Head of caudate nucleus (tissue), 42 donors: ENCODE results near the gene ANXA10.

ENCODE experiments used
- DNase-seq, 42 donors: peaks; one replicate each; pipeline versions ENCODE4 v3.0.0 to v3.0.0-alpha.2; 2020 to 2021; ENCODE audit warnings: mixed read lengths in 7 of 42
- intact Hi-C: fragments of 100-400 bp; cut with DNase I; formaldehyde crosslinking; loops from one replicate; pipeline ENCODE4 v1.15.0; 2022

ANXA10 gene

GRCh38 chr4:168092176-168092712 lies at the start of gene ANXA10:
ANXA10 (plus strand) TSS chr4:168092537; CDS start chr4:168092701, 164 bp downstream.
- DNase-seq: no peak
- intact Hi-C loops: no loop called here

GRCh38 chr4:168045354-168045753 lies 47.0 kb upstream of the ANXA10 start:
- DNase-seq: no peak
- intact Hi-C loops: no loop called here

- DNase-seq: no peak
- intact Hi-C loops: no loop called here
These were observed 42.3 kb upstream of the ANXA10 start for GRCh38 chr4:168050002-168050401.

- intact Hi-C loops: no loop called here
- DNase-seq: no peak
These were observed 40.8 kb upstream of the ANXA10 start for GRCh38 chr4:168051526-168051925.

- DNase-seq: no peak
- intact Hi-C loops: no loop called here
These were observed 34.9 kb upstream of the ANXA10 start for GRCh38 chr4:168057412-168057811.

GRCh38 chr4:168059251-168059650 lies 33.1 kb upstream of the ANXA10 start:
- no peak for DNase-seq
- intact Hi-C loops: no loop called here

GRCh38 chr4:168063031-168063430 lies 29.3 kb upstream of the ANXA10 start:
- DNase-seq: no peak
- intact Hi-C loops: no loop called here

- DNase-seq: no peak
- intact Hi-C loops: no loop called here
These were observed 21.4 kb upstream of the ANXA10 start for GRCh38 chr4:168070903-168071302.

- intact Hi-C loops: no loop called here
These were observed 21.0 kb upstream of the ANXA10 start for GRCh38 chr4:168071304-168071703.

GRCh38 chr4:168074861-168075260 lies 17.5 kb upstream of the ANXA10 start:
- DNase-seq: no peak
- intact Hi-C loops: no loop called here

More at GRCh38 chr4:168071304-168071703, 21.0 kb upstream of the ANXA10 start:
- DNase-seq: no peak

GRCh38 chr4:168076989-168077725 lies 15.2 kb upstream of the ANXA10 start:
- intact Hi-C loops: no loop called here
- peak; percentile 2 to 88 (median 63) for DNase-seq

GRCh38 chr4:168077726-168078239 lies 14.6 kb upstream of the ANXA10 start:
- intact Hi-C loops: no loop called here
- no peak for DNase-seq

- intact Hi-C loops: no loop called here
- DNase-seq: no peak
These were observed 10.0 kb upstream of the ANXA10 start for GRCh38 chr4:168082379-168082778.

- intact Hi-C loops: no loop called here
These were observed 3.6 kb downstream of the ANXA10 start for GRCh38 chr4:168095776-168096406.

GRCh38 chr4:168096407-168096784 lies 4.1 kb downstream of the ANXA10 start:
- DNase-seq: no peak
- intact Hi-C loops: no loop called here

More at GRCh38 chr4:168095776-168096406, 3.6 kb downstream of the ANXA10 start:
- DNase-seq: no peak

GRCh38 chr4:168097161-168097560 lies 4.8 kb downstream of the ANXA10 start:
- intact Hi-C loops: no loop called here

GRCh38 chr4:168098248-168098717 lies 5.9 kb downstream of the ANXA10 start:
- no peak for DNase-seq
- intact Hi-C loops: no loop called here

More at GRCh38 chr4:168097161-168097560, 4.8 kb downstream of the ANXA10 start:
- no peak for DNase-seq

- no peak for DNase-seq
- intact Hi-C loops: no loop called here
These were observed 6.9 kb downstream of the ANXA10 start for GRCh38 chr4:168099195-168099594.

- intact Hi-C loops: no loop called here
- no peak for DNase-seq
These were observed 8.7 kb downstream of the ANXA10 start for GRCh38 chr4:168101026-168101425.

- no peak for DNase-seq
- intact Hi-C loops: no loop called here
These were observed 10.1 kb downstream of the ANXA10 start for GRCh38 chr4:168102403-168102802.
